Endothelial cell of umbilical vein (primary cell): Measurements from ENCODE around the gene DYNC1H1. TPM values are rescaled to one million over a fixed set of nuclear protein-coding genes. Genes with fewer than 3 reads are reported as not detected.
A peak's percentile ranks its signal among the peaks of the same experiment; 100 is the strongest.
"Not testable (repeated sequence)": the region's sequence is repeated elsewhere in the genome, so short reads cannot be mapped to it uniquely, and the experiment has no call there.

Experiments
- BruUV-seq: library from RNA; stranded (reverse); fragments of 400-500 nt; replicated peaks from 2 replicates; lab custom pipeline; 2021; lab: Mats Ljungman, UMichigan
- CTCF ChIA-PET: fragments of 300-600, 350-600 bp; sonication (Branson Sonifier 250); formaldehyde crosslinking; loops from one replicate; lab custom pipeline; 2021; ENCODE audit warnings: antibody characterized with exemption, inconsistent platforms; lab: Charles Lee
- POLR2A ChIA-PET: fragments of 300-600, 350-600 bp; sonication (Branson Sonifier 250); formaldehyde crosslinking; loops from one replicate; lab custom pipeline; 2021; ENCODE audit warnings: antibody characterized with exemption, inconsistent platforms; lab: Charles Lee
- DNase-seq: peaks from one replicate; pipeline ENCODE4 v3.0.0-alpha.2; 2011; ENCODE audit warnings: low read depth, low spot score
- FAIRE-seq: peaks from 2 replicates; lab custom pipeline; 2011; peaks lifted over from hg19 to GRCh38; lab: Jason Lieb, UNC
- H2AFZ ChIP-seq: 2 replicates; pipeline ENCODE4 v1.6.0; 2012; ENCODE audit warnings: low read depth, low read length, control low read depth, inconsistent platforms
- H3K27ac ChIP-seq: 2 replicates; pipeline ENCODE4 v1.5.1; 2011; ENCODE audit warnings: low read depth, mild to moderate bottlenecking, control low read depth, low read length, moderate library complexity; ENCODE audit not compliant: insufficient read depth
- H3K27me3 ChIP-seq, 2 experiments: 2 replicates each; pipeline versions ENCODE4 v1.6.0 to v1.6.1; 2011; ENCODE audit warnings: low read length in 2 of 2, mixed read lengths in 1 of 2; ENCODE audit not compliant: control insufficient read depth in 2 of 2, insufficient read depth in 2 of 2
- H3K36me3 ChIP-seq, 2 experiments: 2 replicates in 1 of 2; 3 replicates in 1 of 2; pipeline ENCODE4 v1.5.1; 2011; ENCODE audit warnings: low read length in 2 of 2, mild to moderate bottlenecking in 1 of 2, moderate library complexity in 1 of 2; ENCODE audit not compliant: control insufficient read depth in 2 of 2, insufficient read depth in 2 of 2; ENCODE audit errors: extremely low read depth in 1 of 2
- H3K4me1 ChIP-seq: 3 replicates; pipeline ENCODE4 v1.5.1; 2011; ENCODE audit warnings: mild to moderate bottlenecking, low read length; ENCODE audit not compliant: control insufficient read depth, insufficient read depth; ENCODE audit errors: extremely low read depth
- H3K4me2 ChIP-seq: 2 replicates; pipeline ENCODE4 v1.6.1; 2011; ENCODE audit warnings: low read length, control low read depth, mixed read lengths; ENCODE audit not compliant: insufficient read depth
- H3K4me3 ChIP-seq, 3 experiments: fragments of 200-600 bp in 1 of 3; sonication (generic), shearing (Covaris generic) in 1 of 3; replicated peaks in 1 of 3; 2 replicates each; pipeline ENCODE4 v1.5.1; 2011 to 2016; ENCODE audit warnings: control low read depth in 3 of 3, low read length in 3 of 3, mild to moderate bottlenecking in 2 of 3, inconsistent platforms in 1 of 3, low read depth in 1 of 3, moderate library complexity in 1 of 3; ENCODE audit not compliant: insufficient read depth in 1 of 3
- H3K79me2 ChIP-seq: 2 replicates; pipeline ENCODE4 v1.6.0; 2012; ENCODE audit warnings: low read length, inconsistent platforms; ENCODE audit not compliant: control insufficient read depth, insufficient read depth
- H3K9ac ChIP-seq: replicated peaks from 2 replicates; pipeline ENCODE3; 2011; ENCODE audit warnings: low read length, control low read depth; ENCODE audit not compliant: insufficient read depth; ENCODE audit errors: extremely low read depth
- H3K9me1 ChIP-seq: replicated peaks from 3 replicates; pipeline ENCODE4 v1.6.0; 2011; ENCODE audit warnings: mild to moderate bottlenecking, low read length; ENCODE audit not compliant: control insufficient read depth, insufficient read depth; ENCODE audit errors: extremely low read depth
- H3K9me3 ChIP-seq: replicated peaks from 2 replicates; pipeline ENCODE4 v1.5.1; 2012; ENCODE audit warnings: low read length, inconsistent platforms; ENCODE audit not compliant: control insufficient read depth, insufficient read depth
- H4K20me1 ChIP-seq: replicated peaks from 2 replicates; pipeline ENCODE3; 2011; ENCODE audit warnings: mild to moderate bottlenecking, low read length; ENCODE audit not compliant: control insufficient read depth, insufficient read depth; ENCODE audit errors: extremely low read depth
- MAX ChIP-seq: IDR thresholded peaks from 2 replicates; pipeline ENCODE4 v1.6.1; 2011; ENCODE audit not compliant: insufficient read depth, insufficient read length
- POLR2A ChIP-seq: IDR thresholded peaks from 2 replicates; pipeline ENCODE4 v1.6.1; 2012; ENCODE audit warnings: low read depth, mild to moderate bottlenecking, control low read depth, low read length
- dilution Hi-C: fragments of 300-500 bp; cut with MboI; formaldehyde crosslinking; loops from one replicate; pipeline ENCODE4 v1.15.0; 2019; ENCODE audit warnings: low sequenced_read_pairs; ENCODE audit not compliant: extremely low pct_ligation_motif_present
- intact Hi-C: fragments of 100-400 bp; cut with micrococcal nuclease; formaldehyde crosslinking; loops from one replicate; pipeline ENCODE4 v1.10.0; 2022
- polyA plus RNA-seq, 4 experiments: library from polyadenylated mRNA; depleted of rRNA in 3 of 4; stranded (reverse) in 3 of 4; unstranded in 1 of 4; fragments of >200 nt; gene quantifications; 2 replicates each; pipeline versions ENCODE4 v1.2.1 to v1.2.3, GENCODE V29; 2011 to 2012; ENCODE audit warnings: missing spikeins in 1 of 4
- total RNA-seq: library from RNA; stranded (reverse); gene quantifications from 2 replicates; pipeline ENCODE4 v1.2.3, GENCODE V29; 2021

The DYNC1H1 gene
- total and polyA plus RNA-seq, 2 donors (not counting 3 experiments of a cell fraction or from before 2014, with no cell fraction given): 254 to 648 TPM

GRCh38 chr14:102063808-102064429 is 99.5 kb downstream of the DYNC1H1 start:
- intact Hi-C loops: loop anchor here (1.0 kb wide), 3 partner anchors 24 to 250 kb away; no protein-coding TSS in a partner anchor
- BruUV-seq: no TSS peak
- H3K27me3 ChIP-seq: no peaks in the 10 kb centered on the region
- H3K4me2 ChIP-seq: no peak overlapping the region
- CTCF ChIA-PET: interaction anchor here (1.5 to 3.4 kb wide), 8 partner anchors 9 to 250 kb away, joined by 5 to 87 read pairs (median 7); no protein-coding TSS in a partner anchor
- POLR2A ChIA-PET: interaction anchor here (0.6 kb wide), 1 partner anchor 33 kb away, joined by 3 read pairs; no protein-coding TSS in a partner anchor
- no peak for FAIRE-seq
- H3K9ac ChIP-seq: no peak overlapping the region
- no peaks in the 10 kb centered on the region for H3K4me1 ChIP-seq
- no peaks in the 10 kb centered on the region for H4K20me1 ChIP-seq
- H3K27ac ChIP-seq: no peak overlapping the region
- TF ChIP-seq MAX (no peak), POLR2A (no peak)
- no peaks in the 10 kb centered on the region for H3K9me3 ChIP-seq
- H3K4me3 ChIP-seq: no peak overlapping the region
- dilution Hi-C loops: no loop called here
- H3K36me3 ChIP-seq: no peaks in the 10 kb centered on the region
- no peak for DNase-seq
- no peaks in the 10 kb centered on the region for H3K9me1 ChIP-seq
- peak overlapping the region; percentile 43 for H2AFZ ChIP-seq
- no peaks in the 10 kb centered on the region for H3K79me2 ChIP-seq

- H3K9me3 ChIP-seq, H2AFZ ChIP-seq, H3K9me1 ChIP-seq, H3K9ac ChIP-seq, DNase-seq, H4K20me1 ChIP-seq, POLR2A ChIA-PET, H3K4me3 ChIP-seq, H3K4me1 ChIP-seq, H3K27me3 ChIP-seq, BruUV-seq, H3K4me2 ChIP-seq, intact Hi-C loops, dilution Hi-C loops, H3K79me2 ChIP-seq, H3K27ac ChIP-seq, FAIRE-seq, H3K36me3 ChIP-seq: not testable (repeated sequence)
- CTCF ChIA-PET: interaction anchor here (0.9 to 3.4 kb wide), 5 partner anchors 8 to 249 kb away, joined by 5 to 87 read pairs (median 5); no protein-coding TSS in a partner anchor
Observed at GRCh38 chr14:102064590-102064989, 100.2 kb downstream of the DYNC1H1 start.
